ENCODE data around the gene LTO1.

Gene LTO1

DNA sequence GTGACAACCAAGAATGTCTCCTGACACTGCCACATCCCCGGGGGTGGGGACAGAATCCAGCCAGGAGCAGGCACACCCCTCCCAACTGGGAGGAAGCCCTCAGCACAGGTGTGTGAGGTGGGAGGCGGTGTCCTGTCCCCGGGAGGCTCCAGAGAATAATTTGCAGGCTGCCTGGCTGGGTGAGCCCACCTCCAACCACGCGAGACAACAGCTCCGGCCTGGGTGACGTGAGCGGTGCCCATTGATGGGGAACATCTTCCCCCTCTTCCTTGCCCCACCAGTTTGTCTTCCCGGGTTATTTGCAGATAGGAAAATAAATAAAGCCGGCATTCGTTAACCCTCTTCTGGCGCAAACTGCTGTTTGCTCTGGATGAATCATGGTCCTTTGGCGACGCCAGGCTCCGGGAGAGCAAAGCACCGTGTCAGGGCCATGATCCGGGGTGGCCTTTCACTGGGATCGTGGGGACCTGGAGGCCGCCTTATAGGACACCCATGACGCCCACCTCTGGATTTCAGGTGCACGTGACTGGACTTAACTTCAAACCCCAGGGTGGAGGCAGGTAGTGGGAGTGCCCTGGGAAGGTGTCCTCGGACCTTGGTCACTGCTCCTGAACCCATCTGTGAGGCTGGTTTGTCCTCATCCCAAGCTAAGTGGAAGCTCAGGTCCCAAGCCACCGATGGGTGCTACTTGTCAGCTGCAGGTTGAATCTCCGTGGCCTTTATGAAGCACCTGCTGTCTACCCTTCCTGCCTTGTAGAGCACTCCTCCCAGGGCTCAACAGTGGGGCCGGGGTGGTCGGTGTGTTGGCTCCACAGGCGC lies 20.3 kb downstream of the LTO1 start:
- Histone ChIP-seq H3K9me3 (ENCODE audit: control insufficient read depth, low read depth, low read length) (no peaks in the 10 kb centered on the region), H3K27ac (ENCODE audit: low read length) (no peak overlapping the region), H3K36me3 (ENCODE audit: control insufficient read depth, low read depth, low read length) (peaks cover 36% of the 10 kb centered on the region), H3K4me3 (ENCODE audit: low read length) (no peak overlapping the region), H3K9ac (ENCODE audit: low read length) (no peak overlapping the region), H3K4me1 (ENCODE audit: control insufficient read depth, low read depth, low read length) (peaks cover 15% of the 10 kb centered on the region), H3K27me3 (ENCODE audit: control insufficient read depth, insufficient read depth, low read length) (no peaks in the 10 kb centered on the region)

DNA sequence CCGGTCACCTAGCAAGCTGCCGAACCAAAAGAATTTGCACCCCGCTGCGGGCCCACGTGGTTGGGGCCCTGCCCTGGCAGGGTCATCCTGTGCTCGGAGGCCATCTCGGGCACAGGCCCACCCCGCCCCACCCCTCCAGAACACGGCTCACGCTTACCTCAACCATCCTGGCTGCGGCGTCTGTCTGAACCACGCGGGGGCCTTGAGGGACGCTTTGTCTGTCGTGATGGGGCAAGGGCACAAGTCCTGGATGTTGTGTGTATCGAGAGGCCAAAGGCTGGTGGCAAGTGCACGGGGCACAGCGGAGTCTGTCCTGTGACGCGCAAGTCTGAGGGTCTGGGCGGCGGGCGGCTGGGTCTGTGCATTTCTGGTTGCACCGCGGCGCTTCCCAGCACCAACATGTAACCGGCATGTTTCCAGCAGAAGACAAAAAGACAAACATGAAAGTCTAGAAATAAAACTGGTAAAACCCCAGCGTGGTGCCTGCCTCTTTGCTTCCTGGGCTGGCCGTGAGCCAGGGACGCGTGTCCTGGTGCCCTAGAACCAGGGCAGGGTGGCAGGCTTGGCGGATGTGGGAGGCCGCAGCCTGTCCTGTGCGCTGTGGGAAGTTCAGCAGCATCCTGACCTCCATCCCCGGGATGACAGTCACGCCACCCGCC lies 21.0 kb downstream of the LTO1 start:
- peaks cover 15% of the 10 kb centered on the region for H3K4me1 ChIP-seq (ENCODE audit: control insufficient read depth, low read depth, low read length)
- no peak overlapping the region for H3K9ac ChIP-seq (ENCODE audit: low read length)
- H3K27me3 ChIP-seq (ENCODE audit: control insufficient read depth, insufficient read depth, low read length): no peaks in the 10 kb centered on the region
- no peak overlapping the region for H3K27ac ChIP-seq (ENCODE audit: low read length)
- no peak overlapping the region for H3K4me3 ChIP-seq (ENCODE audit: low read length)
- peaks cover 43% of the 10 kb centered on the region for H3K36me3 ChIP-seq (ENCODE audit: control insufficient read depth, low read depth, low read length)
- no peaks in the 10 kb centered on the region for H3K9me3 ChIP-seq (ENCODE audit: control insufficient read depth, low read depth, low read length)

DNA sequence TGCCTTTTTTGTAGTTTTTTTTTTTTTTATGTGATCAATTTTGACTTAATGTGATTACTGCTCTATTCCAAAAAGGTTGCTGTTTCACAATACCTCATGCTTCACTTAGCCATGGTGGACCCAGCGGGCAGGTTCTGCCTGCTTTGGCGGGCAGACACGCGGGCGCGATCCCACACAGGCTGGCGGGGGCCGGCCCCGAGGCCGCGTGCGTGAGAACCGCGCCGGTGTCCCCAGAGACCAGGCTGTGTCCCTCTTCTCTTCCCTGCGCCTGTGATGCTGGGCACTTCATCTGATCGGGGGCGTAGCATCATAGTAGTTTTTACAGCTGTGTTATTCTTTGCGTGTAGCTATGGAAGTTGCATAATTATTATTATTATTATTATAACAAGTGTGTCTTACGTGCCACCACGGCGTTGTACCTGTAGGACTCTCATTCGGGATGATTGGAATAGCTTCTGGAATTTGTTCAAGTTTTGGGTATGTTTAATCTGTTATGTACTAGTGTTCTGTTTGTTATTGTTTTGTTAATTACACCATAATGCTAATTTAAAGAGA lies 21.7 kb downstream of the LTO1 start:
- H3K4me1 ChIP-seq (ENCODE audit: control insufficient read depth, low read depth, low read length): peaks cover 9% of the 10 kb centered on the region
- no peaks in the 10 kb centered on the region for H3K9me3 ChIP-seq (ENCODE audit: control insufficient read depth, low read depth, low read length)
- peaks cover 49% of the 10 kb centered on the region for H3K36me3 ChIP-seq (ENCODE audit: control insufficient read depth, low read depth, low read length)
- H3K9ac ChIP-seq (ENCODE audit: low read length): no peak overlapping the region
- H3K27ac ChIP-seq (ENCODE audit: low read length): no peak overlapping the region
- H3K27me3 ChIP-seq (ENCODE audit: control insufficient read depth, insufficient read depth, low read length): no peaks in the 10 kb centered on the region
- H3K4me3 ChIP-seq (ENCODE audit: low read length): no peak overlapping the region

DNA sequence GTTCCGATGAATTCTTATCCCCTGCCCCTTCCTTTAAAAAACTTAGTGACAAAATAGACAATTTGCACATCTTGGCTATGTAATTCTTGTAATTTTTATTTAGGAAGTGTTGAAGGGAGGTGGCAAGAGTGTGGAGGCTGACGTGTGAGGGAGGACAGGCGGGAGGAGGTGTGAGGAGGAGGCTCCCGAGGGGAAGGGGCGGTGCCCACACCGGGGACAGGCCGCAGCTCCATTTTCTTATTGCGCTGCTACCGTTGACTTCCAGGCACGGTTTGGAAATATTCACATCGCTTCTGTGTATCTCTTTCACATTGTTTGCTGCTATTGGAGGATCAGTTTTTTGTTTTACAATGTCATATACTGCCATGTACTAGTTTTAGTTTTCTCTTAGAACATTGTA lies 22.2 kb downstream of the LTO1 start:
- H3K27ac ChIP-seq (ENCODE audit: low read length): no peak overlapping the region
- H3K27me3 ChIP-seq (ENCODE audit: control insufficient read depth, insufficient read depth, low read length): no peaks in the 10 kb centered on the region
- peaks cover 7% of the 10 kb centered on the region for H3K4me1 ChIP-seq (ENCODE audit: control insufficient read depth, low read depth, low read length)
- no peak overlapping the region for H3K9ac ChIP-seq (ENCODE audit: low read length)
- H3K9me3 ChIP-seq (ENCODE audit: control insufficient read depth, low read depth, low read length): no peaks in the 10 kb centered on the region
- peaks cover 53% of the 10 kb centered on the region for H3K36me3 ChIP-seq (ENCODE audit: control insufficient read depth, low read depth, low read length)
- no peak overlapping the region for H3K4me3 ChIP-seq (ENCODE audit: low read length)

DNA sequence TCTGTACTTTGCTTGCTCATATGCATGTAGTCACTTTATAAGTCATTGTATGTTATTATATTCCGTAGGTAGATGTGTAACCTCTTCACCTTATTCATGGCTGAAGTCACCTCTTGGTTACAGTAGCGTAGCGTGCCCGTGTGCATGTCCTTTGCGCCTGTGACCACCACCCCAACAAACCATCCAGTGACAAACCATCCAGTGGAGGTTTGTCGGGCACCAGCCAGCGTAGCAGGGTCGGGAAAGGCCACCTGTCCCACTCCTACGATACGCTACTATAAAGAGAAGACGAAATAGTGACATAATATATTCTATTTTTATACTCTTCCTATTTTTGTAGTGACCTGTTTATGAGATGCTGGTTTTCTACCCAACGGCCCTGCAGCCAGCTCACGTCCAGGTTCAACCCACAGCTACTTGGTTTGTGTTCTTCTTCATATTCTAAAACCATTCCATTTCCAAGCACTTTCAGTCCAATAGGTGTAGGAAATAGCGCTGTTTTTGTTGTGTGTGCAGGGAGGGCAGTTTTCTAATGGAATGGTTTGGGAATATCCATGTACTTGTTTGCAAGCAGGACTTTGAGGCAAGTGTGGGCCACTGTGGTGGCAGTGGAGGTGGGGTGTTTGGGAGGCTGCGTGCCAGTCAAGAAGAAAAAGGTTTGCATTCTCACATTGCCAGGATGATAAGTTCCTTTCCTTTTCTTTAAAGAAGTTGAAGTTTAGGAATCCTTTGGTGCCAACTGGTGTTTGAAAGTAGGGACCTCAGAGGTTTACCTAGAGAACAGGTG lies 23.1 kb downstream of the LTO1 start:
- Histone ChIP-seq H3K4me3 (ENCODE audit: low read length) (no peak overlapping the region), H3K27ac (ENCODE audit: low read length) (no peak overlapping the region), H3K4me1 (ENCODE audit: control insufficient read depth, low read depth, low read length) (no peaks in the 10 kb centered on the region), H3K9ac (ENCODE audit: low read length) (no peak overlapping the region), H3K27me3 (ENCODE audit: control insufficient read depth, insufficient read depth, low read length) (no peaks in the 10 kb centered on the region), H3K36me3 (ENCODE audit: control insufficient read depth, low read depth, low read length) (peaks cover 57% of the 10 kb centered on the region), H3K9me3 (ENCODE audit: control insufficient read depth, low read depth, low read length) (no peaks in the 10 kb centered on the region)

DNA sequence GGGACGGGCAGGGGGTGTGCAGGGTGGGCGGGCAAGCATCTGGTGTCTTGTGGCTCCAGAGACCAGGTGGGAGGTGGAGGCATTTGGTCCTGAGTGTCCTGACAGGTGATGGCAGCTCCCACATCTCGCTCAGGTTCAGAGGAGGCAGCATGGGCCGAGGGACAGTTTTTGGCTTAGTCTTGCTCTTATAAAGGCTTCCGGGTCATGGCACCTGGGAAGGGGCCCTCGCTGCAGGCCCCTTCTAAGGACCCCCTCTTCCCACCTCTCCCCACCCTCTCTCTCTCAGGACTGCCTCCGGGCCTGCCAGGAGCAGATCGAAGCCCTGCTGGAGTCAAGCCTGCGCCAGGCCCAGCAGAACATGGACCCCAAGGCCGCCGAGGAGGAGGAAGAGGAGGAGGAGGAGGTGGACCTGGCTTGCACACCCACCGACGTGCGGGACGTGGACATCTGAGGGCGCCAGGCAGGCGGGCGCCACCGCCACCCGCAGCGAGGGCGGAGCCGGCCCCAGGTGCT lies 24.3 kb downstream of the LTO1 start:
- peaks cover 57% of the 10 kb centered on the region for H3K36me3 ChIP-seq (ENCODE audit: control insufficient read depth, low read depth, low read length)
- H3K27me3 ChIP-seq (ENCODE audit: control insufficient read depth, insufficient read depth, low read length): no peaks in the 10 kb centered on the region
- H3K27ac ChIP-seq (ENCODE audit: low read length): no peak overlapping the region
- H3K4me3 ChIP-seq (ENCODE audit: low read length): no peak overlapping the region
- H3K4me1 ChIP-seq (ENCODE audit: control insufficient read depth, low read depth, low read length): no peaks in the 10 kb centered on the region
- H3K9me3 ChIP-seq (ENCODE audit: control insufficient read depth, low read depth, low read length): no peaks in the 10 kb centered on the region
- no peak overlapping the region for H3K9ac ChIP-seq (ENCODE audit: low read length)

DNA sequence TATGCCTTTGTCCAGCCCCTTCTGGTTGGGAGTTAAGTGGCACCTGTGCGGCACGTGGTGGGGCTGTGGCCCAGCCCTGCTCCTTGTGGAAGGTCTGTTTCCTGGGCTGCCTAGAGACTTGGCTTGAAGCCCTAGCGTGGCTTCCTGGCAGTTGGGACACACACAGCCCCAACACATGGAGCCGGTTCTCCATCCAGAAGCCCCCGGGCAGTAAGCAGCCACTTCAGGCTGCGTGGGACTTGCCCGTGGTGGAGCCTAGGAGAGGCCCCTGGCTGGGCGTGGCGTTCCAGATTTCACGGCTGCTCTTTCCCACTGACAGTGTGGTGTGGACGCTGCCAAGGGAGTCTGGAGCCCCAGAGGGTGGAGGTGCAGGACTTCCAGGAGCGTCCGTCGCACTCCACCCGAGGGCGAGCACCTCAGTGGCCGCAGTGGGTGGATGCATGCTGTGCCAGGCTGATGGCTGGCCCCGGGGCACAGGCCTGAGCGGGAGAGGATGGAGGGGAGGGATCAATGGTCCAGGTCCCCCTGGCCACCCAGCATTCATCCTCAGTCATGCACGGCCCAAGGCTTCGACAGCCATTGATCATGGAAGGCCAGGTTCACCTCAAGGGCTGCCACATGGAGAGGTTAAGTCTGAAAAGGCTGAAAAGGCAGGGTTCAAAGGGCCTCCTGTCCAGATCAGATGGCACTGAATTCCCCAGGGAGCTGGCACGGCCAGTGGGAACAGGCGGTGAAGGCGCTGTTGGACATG lies 24.9 kb downstream of the LTO1 start:
- Histone ChIP-seq H3K4me1 (ENCODE audit: control insufficient read depth, low read depth, low read length) (no peaks in the 10 kb centered on the region), H3K36me3 (ENCODE audit: control insufficient read depth, low read depth, low read length) (peaks cover 59% of the 10 kb centered on the region), H3K27me3 (ENCODE audit: control insufficient read depth, insufficient read depth, low read length) (no peaks in the 10 kb centered on the region), H3K9ac (ENCODE audit: low read length) (no peak overlapping the region), H3K27ac (ENCODE audit: low read length) (no peak overlapping the region), H3K4me3 (ENCODE audit: low read length) (no peak overlapping the region), H3K9me3 (ENCODE audit: control insufficient read depth, low read depth, low read length) (no peaks in the 10 kb centered on the region)

DNA sequence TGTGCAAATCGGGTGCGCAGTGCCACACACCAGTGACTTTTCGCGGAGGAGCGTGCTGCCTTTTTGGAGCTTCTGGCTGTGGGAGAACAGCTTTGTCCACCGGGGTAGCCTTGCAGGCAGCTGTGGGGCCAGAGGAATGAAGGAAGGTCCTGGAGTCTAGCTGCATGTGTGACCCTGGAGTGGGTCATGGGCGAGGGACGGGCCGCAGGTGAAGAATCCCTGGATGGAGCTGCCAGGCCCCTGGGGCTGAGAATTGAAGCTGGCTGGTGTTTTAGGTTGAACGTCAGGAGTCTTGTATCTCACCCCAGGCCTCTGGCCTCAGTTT lies 25.6 kb downstream of the LTO1 start:
- H3K4me3 ChIP-seq (ENCODE audit: low read length): no peak overlapping the region
- no peaks in the 10 kb centered on the region for H3K27me3 ChIP-seq (ENCODE audit: control insufficient read depth, insufficient read depth, low read length)
- no peak overlapping the region for H3K9ac ChIP-seq (ENCODE audit: low read length)
- H3K4me1 ChIP-seq (ENCODE audit: control insufficient read depth, low read depth, low read length): no peaks in the 10 kb centered on the region
- H3K27ac ChIP-seq (ENCODE audit: low read length): no peak overlapping the region
- H3K36me3 ChIP-seq (ENCODE audit: control insufficient read depth, low read depth, low read length): peaks cover 67% of the 10 kb centered on the region
- H3K9me3 ChIP-seq (ENCODE audit: control insufficient read depth, low read depth, low read length): no peaks in the 10 kb centered on the region

DNA sequence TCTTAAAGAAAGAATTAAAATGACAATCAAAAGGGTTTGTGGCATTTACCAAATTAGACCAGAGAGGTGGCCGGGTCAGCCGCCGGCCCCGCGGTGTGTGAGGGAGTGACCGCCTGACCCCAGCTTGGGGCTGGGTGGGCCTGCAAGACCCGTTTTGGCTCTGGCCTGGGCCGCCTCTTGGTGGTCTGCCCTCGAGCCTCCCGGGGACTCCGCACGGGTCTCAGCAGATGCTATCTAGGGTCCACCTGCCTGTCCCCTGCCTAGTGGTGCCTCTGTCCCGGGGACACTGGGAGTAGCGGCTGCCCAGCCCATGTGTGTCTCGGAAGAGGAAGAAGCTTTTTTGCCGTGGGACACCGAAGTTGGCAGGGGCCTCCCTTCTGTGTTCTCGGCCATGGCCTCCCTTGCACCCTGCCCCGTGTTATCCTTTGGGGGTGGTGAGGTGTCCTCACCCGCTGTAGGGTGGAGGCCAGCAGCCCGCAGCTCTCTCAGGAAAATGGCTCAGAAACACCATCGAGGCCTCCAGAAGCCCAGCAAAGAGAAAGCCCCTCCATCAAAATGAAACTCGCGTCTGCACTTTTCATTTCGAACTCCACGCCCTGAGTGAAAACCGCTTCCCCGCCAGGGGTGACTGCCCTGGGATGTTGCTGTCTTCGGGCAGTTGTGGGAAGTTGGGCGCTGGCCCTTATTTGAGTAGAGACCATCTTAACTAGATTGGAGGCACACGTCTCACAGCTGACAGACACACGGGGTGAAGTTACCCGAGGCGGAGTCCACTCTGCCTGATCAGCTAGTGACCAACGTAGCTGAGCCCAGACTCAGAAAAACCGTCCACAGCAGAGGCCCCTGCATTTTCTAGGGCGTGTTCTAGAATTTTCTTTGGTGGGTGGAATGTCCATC lies 26.2 kb downstream of the LTO1 start:
- no peak overlapping the region for H3K4me3 ChIP-seq (ENCODE audit: low read length)
- no peaks in the 10 kb centered on the region for H3K4me1 ChIP-seq (ENCODE audit: control insufficient read depth, low read depth, low read length)

DNA sequence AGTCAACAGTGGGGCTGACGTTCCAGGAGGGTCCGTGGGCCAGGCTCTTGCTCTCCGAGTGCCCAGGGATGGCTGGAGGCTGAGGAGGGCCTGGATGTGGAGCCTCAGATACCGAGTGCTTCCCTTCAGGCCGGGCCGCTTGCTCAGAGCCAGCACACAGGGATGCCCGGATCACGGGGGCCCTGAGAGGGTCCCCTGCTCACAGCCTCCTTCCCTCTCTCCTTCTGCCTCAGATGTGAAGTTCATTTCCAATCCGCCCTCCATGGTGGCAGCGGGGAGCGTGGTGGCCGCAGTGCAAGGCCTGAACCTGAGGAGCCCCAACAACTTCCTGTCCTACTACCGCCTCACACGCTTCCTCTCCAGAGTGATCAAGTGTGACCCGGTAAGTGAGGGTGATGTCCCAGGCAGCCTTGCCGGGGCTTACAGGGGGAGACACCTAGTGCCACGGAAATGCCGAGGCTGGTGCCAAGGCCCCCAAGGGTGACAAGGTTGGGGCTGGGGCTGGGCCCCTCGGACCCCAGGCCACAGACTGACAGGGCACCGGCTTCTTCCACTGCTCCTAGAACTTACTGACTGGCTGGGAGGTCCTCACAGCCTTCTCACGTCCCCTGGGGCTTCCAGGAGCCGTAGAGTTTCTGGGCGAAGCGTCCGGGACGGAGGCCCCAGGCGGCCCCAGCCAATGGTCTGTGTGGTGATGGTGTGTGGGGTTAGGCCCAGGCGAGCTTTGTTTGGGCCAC lies 27.2 kb downstream of the LTO1 start:
- H3K36me3 ChIP-seq (ENCODE audit: control insufficient read depth, low read depth, low read length): peaks cover 67% of the 10 kb centered on the region
- no peak overlapping the region for H3K27ac ChIP-seq (ENCODE audit: low read length)
- no peaks in the 10 kb centered on the region for H3K4me1 ChIP-seq (ENCODE audit: control insufficient read depth, low read depth, low read length)
- H3K9ac ChIP-seq (ENCODE audit: low read length): no peak overlapping the region
- no peaks in the 10 kb centered on the region for H3K9me3 ChIP-seq (ENCODE audit: control insufficient read depth, low read depth, low read length)
- H3K4me3 ChIP-seq (ENCODE audit: low read length): no peak overlapping the region
- no peaks in the 10 kb centered on the region for H3K27me3 ChIP-seq (ENCODE audit: control insufficient read depth, insufficient read depth, low read length)

More for the DNA sequence above, 26.2 kb downstream of the LTO1 start:
- no peak overlapping the region for H3K9ac ChIP-seq (ENCODE audit: low read length)
- no peak overlapping the region for H3K27ac ChIP-seq (ENCODE audit: low read length)
- H3K9me3 ChIP-seq (ENCODE audit: control insufficient read depth, low read depth, low read length): no peaks in the 10 kb centered on the region
- H3K36me3 ChIP-seq (ENCODE audit: control insufficient read depth, low read depth, low read length): peaks cover 73% of the 10 kb centered on the region
- no peaks in the 10 kb centered on the region for H3K27me3 ChIP-seq (ENCODE audit: control insufficient read depth, insufficient read depth, low read length)
